ENCODE results near the gene ATG2B.

ATG2B gene

DNA sequence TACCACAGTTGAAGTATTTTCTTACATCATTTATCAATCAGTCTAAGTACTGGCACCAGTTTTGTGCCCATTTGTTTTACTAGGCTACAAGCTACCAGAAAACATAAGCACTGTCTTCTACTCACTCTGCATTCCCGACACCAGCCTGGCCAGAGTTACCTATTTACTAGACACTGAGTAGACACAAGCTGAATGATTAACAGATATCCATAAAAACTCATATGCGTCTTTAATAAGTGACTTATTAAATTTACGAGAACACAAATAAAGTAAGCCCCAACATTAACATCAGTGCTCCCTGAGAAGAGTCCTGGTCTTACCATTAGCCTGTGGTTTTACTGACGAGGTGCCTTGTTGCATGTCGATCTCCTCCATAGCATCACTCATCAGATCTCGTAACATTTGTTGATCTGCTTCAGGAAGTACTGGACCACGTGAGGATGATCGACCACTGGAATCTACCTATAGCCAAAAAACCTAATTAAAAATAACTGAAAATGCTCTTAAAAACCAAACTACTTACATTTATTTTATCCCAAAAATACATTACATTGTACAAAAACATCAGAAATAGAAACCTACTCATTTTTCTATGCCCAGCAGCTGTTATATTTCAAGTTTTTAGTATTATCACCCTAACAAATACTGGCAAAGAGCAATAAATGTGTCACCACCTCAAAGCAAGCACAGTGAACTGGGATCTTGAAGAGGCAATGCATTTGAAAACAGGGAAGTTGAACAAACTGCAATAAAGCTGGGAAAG lies 53.8 kb downstream of the ATG2B start:
- Histone ChIP-seq H3K4me1 (ENCODE audit: control insufficient read depth, insufficient read depth, low read length) (no peaks in the 10 kb centered on the region), H3K4me3 (ENCODE audit: low read depth, low read length) (no peak overlapping the region), H3K27ac (ENCODE audit: extremely low read depth, low read depth, low read length) (no peak overlapping the region), H3K36me3 (ENCODE audit: control insufficient read depth in 2 of 2, insufficient read depth in 1 of 2, low read length in 2 of 2) (peaks cover 37 to 65% of the 10 kb centered on the region in 2 experiments), H3K9me3 (ENCODE audit: control insufficient read depth, insufficient read depth, low read depth, low read length) (no peaks in the 10 kb centered on the region)
- TF ChIP-seq ZNF747 (tag by site-specific recombination; IDR thresholded peaks at IDR 0.05) (no peak), ZNF776 (tag by site-specific recombination; IDR thresholded peaks at IDR 0.05; ENCODE audit: borderline replicate concordance) (no peak), GLI4 (tag by site-specific recombination; IDR thresholded peaks at IDR 0.05) (no peak), ZNF76 (tag by site-specific recombination; IDR thresholded peaks at IDR 0.05; ENCODE audit: borderline replicate concordance, low read depth) (no peak), ZIC2 (tag by site-specific recombination; IDR thresholded peaks at IDR 0.05) (no peak), CTCF (tag by site-specific recombination; IDR thresholded peaks at IDR 0.05) (no peak), PBX3 (CRISPR knock-in tag; IDR thresholded peaks at IDR 0.05) (no peak)
- TF ChIP-seq, protein P1, sequence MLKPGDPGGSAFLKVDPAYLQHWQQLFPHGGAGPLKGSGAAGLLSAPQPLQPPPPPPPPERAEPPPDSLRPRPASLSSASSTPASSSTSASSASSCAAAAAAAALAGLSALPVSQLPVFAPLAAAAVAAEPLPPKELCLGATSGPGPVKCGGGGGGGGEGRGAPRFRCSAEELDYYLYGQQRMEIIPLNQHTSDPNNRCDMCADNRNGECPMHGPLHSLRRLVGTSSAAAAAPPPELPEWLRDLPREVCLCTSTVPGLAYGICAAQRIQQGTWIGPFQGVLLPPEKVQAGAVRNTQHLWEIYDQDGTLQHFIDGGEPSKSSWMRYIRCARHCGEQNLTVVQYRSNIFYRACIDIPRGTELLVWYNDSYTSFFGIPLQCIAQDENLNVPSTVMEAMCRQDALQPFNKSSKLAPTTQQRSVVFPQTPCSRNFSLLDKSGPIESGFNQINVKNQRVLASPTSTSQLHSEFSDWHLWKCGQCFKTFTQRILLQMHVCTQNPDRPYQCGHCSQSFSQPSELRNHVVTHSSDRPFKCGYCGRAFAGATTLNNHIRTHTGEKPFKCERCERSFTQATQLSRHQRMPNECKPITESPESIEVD (tag by site-specific recombination; IDR thresholded peaks at IDR 0.05): no peak
- ChIA-PET CTCF (interaction anchor here (0.7 to 1.9 kb wide), 4 partner anchors 13 to 430 kb away, joined by 3 to 6 read pairs (median 4); no protein-coding TSS in a partner anchor), POLR2A (no interaction called here)

DNA sequence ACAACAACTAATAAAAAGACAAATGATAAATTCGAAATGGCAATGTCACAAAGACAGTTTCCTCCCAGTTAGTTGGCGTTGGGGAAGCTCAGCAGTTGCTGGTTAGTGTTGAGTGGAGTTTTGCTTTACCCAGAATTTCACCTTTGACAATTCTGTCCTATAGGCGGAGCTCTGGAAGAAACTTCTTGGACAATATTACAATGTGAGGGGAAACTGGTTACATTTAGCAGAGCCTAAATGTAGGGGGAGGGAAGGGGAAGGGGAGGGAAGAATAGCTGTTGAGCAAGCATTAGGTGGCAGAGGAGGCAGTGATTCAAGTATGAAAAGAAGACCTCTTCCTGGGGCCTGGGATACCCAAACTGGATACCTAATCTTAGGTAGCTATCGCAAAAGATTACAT lies 55.7 kb downstream of the ATG2B start:
- no peak overlapping the region for H3K27ac ChIP-seq (ENCODE audit: extremely low read depth, low read depth, low read length)
- CTCF ChIA-PET: interaction anchor here (0.7 to 1.8 kb wide), 4 partner anchors 9 to 207 kb away, joined by 3 to 5 read pairs (median 4); no protein-coding TSS in a partner anchor

More for the DNA sequence above, 55.7 kb downstream of the ATG2B start:
- TF ChIP-seq ZNF658 (tag by site-specific recombination; IDR thresholded peaks at IDR 0.05) (no peak), ZNF623 (tag by site-specific recombination; IDR thresholded peaks at IDR 0.05) (no peak), MEIS1 (CRISPR knock-in tag; IDR thresholded peaks at IDR 0.05; ENCODE audit: borderline replicate concordance) (no peak), ZNF274 (IDR thresholded peaks at IDR 0.05; ENCODE audit: low read length) (no peak), ZNF274 (tag by site-specific recombination; IDR thresholded peaks at IDR 0.05; ENCODE audit: borderline replicate concordance) (no peak), ZNF248 (tag by site-specific recombination; IDR thresholded peaks at IDR 0.05) (no peak), SCRT1 (tag by site-specific recombination; IDR thresholded peaks at IDR 0.05; ENCODE audit: borderline replicate concordance) (no peak), GLI4 (tag by site-specific recombination; IDR thresholded peaks at IDR 0.05) (no peak), ZNF624 (tag by site-specific recombination; IDR thresholded peaks at IDR 0.05) (no peak), ZNF707 (tag by site-specific recombination; IDR thresholded peaks at IDR 0.05) (no peak), ZNF311 (tag by site-specific recombination; IDR thresholded peaks at IDR 0.05; ENCODE audit: borderline replicate concordance) (no peak), ZSCAN18 (tag by site-specific recombination; IDR thresholded peaks at IDR 0.05) (no peak), ZNF645 (tag by site-specific recombination; IDR thresholded peaks at IDR 0.05) (no peak), ZNF292 (tag by site-specific recombination; IDR thresholded peaks at IDR 0.05; ENCODE audit: borderline replicate concordance, low read depth) (no peak), ZFP3 (tag by site-specific recombination; IDR thresholded peaks at IDR 0.05; ENCODE audit: low read depth) (no peak), OSR2 (tag by site-specific recombination; IDR thresholded peaks at IDR 0.05) (no peak)
- H3K4me3 ChIP-seq (ENCODE audit: low read depth, low read length): no peak overlapping the region
- H3K36me3 ChIP-seq (ENCODE audit: control insufficient read depth in 2 of 2, insufficient read depth in 1 of 2, low read length in 2 of 2): peaks cover 28 to 71% of the 10 kb centered on the region in 2 experiments
- POLR2A ChIA-PET: interaction anchor here (0.6 kb wide), 1 partner anchor 76 kb away, joined by 3 read pairs; no protein-coding TSS in a partner anchor
- H3K4me1 ChIP-seq (ENCODE audit: control insufficient read depth, insufficient read depth, low read length): no peaks in the 10 kb centered on the region
- no peaks in the 10 kb centered on the region for H3K9me3 ChIP-seq (ENCODE audit: control insufficient read depth, insufficient read depth, low read depth, low read length)

Data from HEK293 (cell line).